Prostate gland (tissue), 2 donors: ENCODE measurements around the gene CDH6. TPM values are rescaled to one million over a fixed set of nuclear protein-coding genes. Genes with fewer than 3 reads are reported as not detected.

Experiments
- DNase-seq: peaks from one replicate; pipeline ENCODE4 v3.0.0-alpha.2; 2019; ENCODE audit warnings: low spot score
- H3K27ac ChIP-seq, 2 donors: fragments of 200-600 bp; sonication (generic); 2 replicates each; pipeline ENCODE4 v1.5.1; 2017 to 2019
- H3K27me3 ChIP-seq: fragments of 200-600 bp; sonication (generic); replicated peaks from 2 replicates; pipeline ENCODE4 v1.5.1; 2019; ENCODE audit not compliant: insufficient read depth
- H3K36me3 ChIP-seq, 2 donors: fragments of 200-600 bp; sonication (generic); 1 replicate in 1 of 2; 2 replicates in 1 of 2; pipeline versions ENCODE4 v1.5.1 to v1.8.1; 2017 to 2019
- H3K4me1 ChIP-seq: fragments of 200-600 bp; sonication (generic); replicated peaks from 2 replicates; pipeline ENCODE4 v1.5.1; 2019
- H3K4me3 ChIP-seq, 2 donors: fragments of 200-600 bp; sonication (generic); 2 replicates each; pipeline ENCODE4 v1.5.1; 2017 to 2019
- H3K9me3 ChIP-seq: fragments of 200-600 bp; sonication (generic); 2 replicates; pipeline ENCODE4 v1.5.1; 2017
- CTCF ChIP-seq, 4 experiments: fragments of 200-600 bp in 2 of 4; fragments of 450-650 bp in 2 of 4; sonication (generic) in 2 of 4; IDR thresholded peaks; 1 replicate in 3 of 4; 2 replicates in 1 of 4; pipeline ENCODE4 v1.5.1; 2016 to 2019; ENCODE audit warnings: antibody characterized with exemption in 4 of 4, mild to moderate bottlenecking in 2 of 4, moderate library complexity in 2 of 4
- POLR2A ChIP-seq: fragments of 450-650 bp; IDR thresholded peaks from one replicate; pipeline ENCODE4 v1.6.1; 2016; ENCODE audit warnings: antibody characterized with exemption, mild to moderate bottlenecking
- POLR2AphosphoS5 ChIP-seq: sonication (generic); formaldehyde crosslinking; IDR thresholded peaks from one replicate; pipeline ENCODE4 v1.6.1; 2017; ENCODE audit warnings: antibody characterized with exemption
- WGBS: methylation state at CpG from one replicate; pipeline ENCODE4 v1.1.5; 2018; 5-methylcytosine and 5-hydroxymethylcytosine counted together
- intact Hi-C: fragments of 100-400 bp; cut with DNase I; formaldehyde crosslinking; loops from one replicate; pipeline ENCODE4 v1.14.2; 2022
- total RNA-seq, 2 donors: library from RNA; depleted of rRNA; stranded (reverse); fragments of >200 nt; gene quantifications; one replicate each; pipeline ENCODE4 v1.1.0, GENCODE V29; 2016

CDH6 gene
- total RNA-seq, 2 donors from 2014 or later = 1.2 to 2.3 TPM

- Histone ChIP-seq H3K36me3 (no peaks in the 10 kb centered on the region), H3K9me3 (no peaks in the 10 kb centered on the region), H3K27me3 (no peaks in the 10 kb centered on the region), H3K4me3 (no peak overlapping the region), H3K4me1 (no peaks in the 10 kb centered on the region), H3K27ac (no peak overlapping the region)
- TF ChIP-seq CTCF (IDR thresholded peaks at IDR 0.05) (no peak), POLR2AphosphoS5 (no peak), POLR2A (no peak)
- 85% methylated on average over 4 of the region's 4 CpGs for WGBS
- DNase-seq = no peak
- intact Hi-C loops = no loop called here
Measured at GRCh38 chr5:31334061-31334860, 140.8 kb downstream of the CDH6 start.

GRCh38 chr5:31335456-31335855 lies 142.0 kb downstream of the CDH6 start:
- Histone ChIP-seq H3K27me3 (no peaks in the 10 kb centered on the region), H3K4me1 (no peaks in the 10 kb centered on the region), H3K4me3 (no peak overlapping the region), H3K9me3 (no peaks in the 10 kb centered on the region), H3K27ac (no peak overlapping the region), H3K36me3 (no peaks in the 10 kb centered on the region)
- no peak for TF ChIP-seq POLR2AphosphoS5
- no peak for TF ChIP-seq CTCF (IDR thresholded peaks at IDR 0.05)
- TF ChIP-seq POLR2A = no peak
- no peak for DNase-seq
- intact Hi-C loops = no loop called here

- 47% methylated on average over 3 of the region's 3 CpGs for WGBS
- Histone ChIP-seq H3K4me3 (no peak overlapping the region), H3K9me3 (no peaks in the 10 kb centered on the region), H3K27me3 (no peaks in the 10 kb centered on the region), H3K36me3 (no peaks in the 10 kb centered on the region), H3K27ac (no peak overlapping the region), H3K4me1 (no peaks in the 10 kb centered on the region)
- TF ChIP-seq POLR2A (no peak), POLR2AphosphoS5 (no peak), CTCF (IDR thresholded peaks at IDR 0.05) (no peak)
- no peak for DNase-seq
- intact Hi-C loops = no loop called here
Measured at GRCh38 chr5:31343946-31344345, 150.5 kb downstream of the CDH6 start.

GRCh38 chr5:31346896-31347551 lies 153.5 kb downstream of the CDH6 start:
- Histone ChIP-seq H3K9me3 (no peaks in the 10 kb centered on the region), H3K27ac (no peak overlapping the region), H3K4me1 (no peaks in the 10 kb centered on the region), H3K36me3 (no peaks in the 10 kb centered on the region), H3K27me3 (no peaks in the 10 kb centered on the region), H3K4me3 (no peak overlapping the region)
- no peak for DNase-seq
- WGBS = 84% methylated on average over 3 of the region's 3 CpGs
- TF ChIP-seq POLR2AphosphoS5 (no peak), POLR2A (no peak), CTCF (IDR thresholded peaks at IDR 0.05) (no peak)
- intact Hi-C loops = no loop called here

- no peaks in the 10 kb centered on the region for H3K36me3 ChIP-seq
- DNase-seq = no peak
- intact Hi-C loops = no loop called here
- H3K27ac ChIP-seq = no peak overlapping the region
- H3K4me3 ChIP-seq = no peak overlapping the region
- no peaks in the 10 kb centered on the region for H3K9me3 ChIP-seq
- H3K27me3 ChIP-seq = no peaks in the 10 kb centered on the region
- TF ChIP-seq CTCF (IDR thresholded peaks at IDR 0.05) (no peak), POLR2A (no peak), POLR2AphosphoS5 (no peak)
- H3K4me1 ChIP-seq = no peaks in the 10 kb centered on the region
Measured at GRCh38 chr5:31347552-31347905, 154.0 kb downstream of the CDH6 start.
